ENCODE measurements around the gene AQP2.

The AQP2 gene

DNA sequence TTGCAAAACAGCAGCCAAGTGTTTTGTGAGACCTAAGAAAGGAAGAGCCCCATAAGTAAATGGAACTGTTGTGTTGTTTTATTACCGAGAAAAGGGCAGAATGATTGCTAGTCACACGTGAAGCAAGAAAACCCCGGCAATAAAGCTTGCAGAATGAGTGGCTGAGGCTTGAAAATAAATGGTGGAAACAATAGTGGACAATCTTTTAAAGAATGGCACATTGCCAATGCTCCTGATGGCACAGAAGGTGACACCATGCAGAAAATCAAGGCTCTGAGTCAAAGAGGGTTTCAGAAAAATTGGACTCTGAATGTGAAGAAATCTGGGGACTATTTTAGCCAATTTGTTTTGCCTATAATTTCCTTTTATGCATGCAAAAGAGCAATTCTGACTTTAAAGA, 4.0 kb upstream of the AQP2 start (continued):
- TF ChIP-seq, protein P1, sequence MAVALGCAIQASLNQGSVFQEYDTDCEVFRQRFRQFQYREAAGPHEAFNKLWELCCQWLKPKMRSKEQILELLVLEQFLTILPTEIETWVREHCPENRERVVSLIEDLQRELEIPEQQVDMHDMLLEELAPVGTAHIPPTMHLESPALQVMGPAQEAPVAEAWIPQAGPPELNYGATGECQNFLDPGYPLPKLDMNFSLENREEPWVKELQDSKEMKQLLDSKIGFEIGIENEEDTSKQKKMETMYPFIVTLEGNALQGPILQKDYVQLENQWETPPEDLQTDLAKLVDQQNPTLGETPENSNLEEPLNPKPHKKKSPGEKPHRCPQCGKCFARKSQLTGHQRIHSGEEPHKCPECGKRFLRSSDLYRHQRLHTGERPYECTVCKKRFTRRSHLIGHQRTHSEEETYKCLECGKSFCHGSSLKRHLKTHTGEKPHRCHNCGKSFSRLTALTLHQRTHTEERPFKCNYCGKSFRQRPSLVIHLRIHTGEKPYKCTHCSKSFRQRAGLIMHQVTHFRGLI (tag by site-specific recombination; IDR thresholded peaks at IDR 0.05): no peak
- no peak for TF ChIP-seq ZNF302 (tag by site-specific recombination; IDR thresholded peaks at IDR 0.05; ENCODE audit: low read depth)
- no peak for TF ChIP-seq ZNF223 (tag by site-specific recombination; IDR thresholded peaks at IDR 0.05)
- TF ChIP-seq, protein P2, sequence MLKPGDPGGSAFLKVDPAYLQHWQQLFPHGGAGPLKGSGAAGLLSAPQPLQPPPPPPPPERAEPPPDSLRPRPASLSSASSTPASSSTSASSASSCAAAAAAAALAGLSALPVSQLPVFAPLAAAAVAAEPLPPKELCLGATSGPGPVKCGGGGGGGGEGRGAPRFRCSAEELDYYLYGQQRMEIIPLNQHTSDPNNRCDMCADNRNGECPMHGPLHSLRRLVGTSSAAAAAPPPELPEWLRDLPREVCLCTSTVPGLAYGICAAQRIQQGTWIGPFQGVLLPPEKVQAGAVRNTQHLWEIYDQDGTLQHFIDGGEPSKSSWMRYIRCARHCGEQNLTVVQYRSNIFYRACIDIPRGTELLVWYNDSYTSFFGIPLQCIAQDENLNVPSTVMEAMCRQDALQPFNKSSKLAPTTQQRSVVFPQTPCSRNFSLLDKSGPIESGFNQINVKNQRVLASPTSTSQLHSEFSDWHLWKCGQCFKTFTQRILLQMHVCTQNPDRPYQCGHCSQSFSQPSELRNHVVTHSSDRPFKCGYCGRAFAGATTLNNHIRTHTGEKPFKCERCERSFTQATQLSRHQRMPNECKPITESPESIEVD (tag by site-specific recombination; IDR thresholded peaks at IDR 0.05): no peak
- TF ChIP-seq, protein P3, sequence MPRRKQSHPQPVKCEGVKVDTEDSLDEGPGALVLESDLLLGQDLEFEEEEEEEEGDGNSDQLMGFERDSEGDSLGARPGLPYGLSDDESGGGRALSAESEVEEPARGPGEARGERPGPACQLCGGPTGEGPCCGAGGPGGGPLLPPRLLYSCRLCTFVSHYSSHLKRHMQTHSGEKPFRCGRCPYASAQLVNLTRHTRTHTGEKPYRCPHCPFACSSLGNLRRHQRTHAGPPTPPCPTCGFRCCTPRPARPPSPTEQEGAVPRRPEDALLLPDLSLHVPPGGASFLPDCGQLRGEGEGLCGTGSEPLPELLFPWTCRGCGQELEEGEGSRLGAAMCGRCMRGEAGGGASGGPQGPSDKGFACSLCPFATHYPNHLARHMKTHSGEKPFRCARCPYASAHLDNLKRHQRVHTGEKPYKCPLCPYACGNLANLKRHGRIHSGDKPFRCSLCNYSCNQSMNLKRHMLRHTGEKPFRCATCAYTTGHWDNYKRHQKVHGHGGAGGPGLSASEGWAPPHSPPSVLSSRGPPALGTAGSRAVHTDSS (tag by site-specific recombination; IDR thresholded peaks at IDR 0.05): no peak
- TF ChIP-seq, protein P4, sequence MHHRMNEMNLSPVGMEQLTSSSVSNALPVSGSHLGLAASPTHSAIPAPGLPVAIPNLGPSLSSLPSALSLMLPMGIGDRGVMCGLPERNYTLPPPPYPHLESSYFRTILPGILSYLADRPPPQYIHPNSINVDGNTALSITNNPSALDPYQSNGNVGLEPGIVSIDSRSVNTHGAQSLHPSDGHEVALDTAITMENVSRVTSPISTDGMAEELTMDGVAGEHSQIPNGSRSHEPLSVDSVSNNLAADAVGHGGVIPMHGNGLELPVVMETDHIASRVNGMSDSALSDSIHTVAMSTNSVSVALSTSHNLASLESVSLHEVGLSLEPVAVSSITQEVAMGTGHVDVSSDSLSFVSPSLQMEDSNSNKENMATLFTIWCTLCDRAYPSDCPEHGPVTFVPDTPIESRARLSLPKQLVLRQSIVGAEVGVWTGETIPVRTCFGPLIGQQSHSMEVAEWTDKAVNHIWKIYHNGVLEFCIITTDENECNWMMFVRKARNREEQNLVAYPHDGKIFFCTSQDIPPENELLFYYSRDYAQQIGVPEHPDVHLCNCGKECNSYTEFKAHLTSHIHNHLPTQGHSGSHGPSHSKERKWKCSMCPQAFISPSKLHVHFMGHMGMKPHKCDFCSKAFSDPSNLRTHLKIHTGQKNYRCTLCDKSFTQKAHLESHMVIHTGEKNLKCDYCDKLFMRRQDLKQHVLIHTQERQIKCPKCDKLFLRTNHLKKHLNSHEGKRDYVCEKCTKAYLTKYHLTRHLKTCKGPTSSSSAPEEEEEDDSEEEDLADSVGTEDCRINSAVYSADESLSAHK (tag by site-specific recombination; IDR thresholded peaks at IDR 0.05): no peak
- TF ChIP-seq KLF9 (tag by site-specific recombination; IDR thresholded peaks at IDR 0.05; ENCODE audit: low read depth): no peak
- TF ChIP-seq ZNF138 (tag by site-specific recombination; IDR thresholded peaks at IDR 0.05; ENCODE audit: borderline replicate concordance): no peak
- no peak for TF ChIP-seq ZEB2 (tag by site-specific recombination; IDR thresholded peaks at IDR 0.05)
- TF ChIP-seq ZNF658 (tag by site-specific recombination; IDR thresholded peaks at IDR 0.05): no peak
- no peak for TF ChIP-seq HOXD13 (CRISPR knock-in tag; IDR thresholded peaks at IDR 0.05; ENCODE audit: borderline replicate concordance)
- TF ChIP-seq KLF10 (tag by site-specific recombination; IDR thresholded peaks at IDR 0.05): no peak

DNA sequence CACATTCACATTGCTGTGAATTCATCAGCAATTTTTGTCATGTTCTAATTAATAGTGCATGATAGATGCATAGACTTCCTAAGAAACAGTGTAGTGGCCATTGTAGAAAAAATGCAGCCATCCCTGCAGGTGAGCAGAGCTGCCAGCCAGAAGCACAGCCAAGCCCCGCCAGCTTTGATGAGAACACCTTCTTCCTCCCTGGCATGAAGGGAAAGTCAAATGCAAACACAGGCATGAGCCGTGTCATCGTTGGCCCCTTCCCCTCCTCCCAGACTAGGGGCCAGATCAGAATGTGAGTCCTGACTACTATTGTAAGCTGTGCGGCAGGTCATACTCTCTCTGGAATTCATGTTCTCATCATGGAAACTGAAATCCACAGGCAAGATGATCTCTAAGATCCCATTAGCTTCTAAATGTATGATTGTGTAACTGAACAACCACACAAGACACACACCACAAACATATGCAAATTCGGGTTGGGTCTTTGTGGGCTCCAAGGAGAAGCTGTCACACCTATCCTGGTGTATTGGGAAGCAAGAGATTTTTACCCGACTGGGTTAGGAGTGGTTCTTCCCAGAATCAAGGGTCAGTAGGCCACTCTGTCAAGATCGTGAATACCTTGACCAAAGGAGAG, 2.8 kb upstream of the AQP2 start:
- Histone ChIP-seq H3K9me3 (ENCODE audit: control insufficient read depth, insufficient read depth, low read depth, low read length) (no peaks in the 10 kb centered on the region), H3K4me3 (ENCODE audit: low read depth, low read length) (no peak overlapping the region), H3K27ac (ENCODE audit: extremely low read depth, low read depth, low read length) (no peak overlapping the region), H3K36me3 (ENCODE audit: control insufficient read depth in 2 of 2, insufficient read depth in 1 of 2, low read length in 2 of 2) (no peaks in the 10 kb centered on the region), H3K4me1 (ENCODE audit: control insufficient read depth, insufficient read depth, low read length) (no peaks in the 10 kb centered on the region)
- POLR2A ChIA-PET: interaction anchor here (1.2 kb wide), 1 partner anchor 12 kb away, joined by 3 read pairs; no protein-coding TSS in a partner anchor
- TF ChIP-seq, protein P5, sequence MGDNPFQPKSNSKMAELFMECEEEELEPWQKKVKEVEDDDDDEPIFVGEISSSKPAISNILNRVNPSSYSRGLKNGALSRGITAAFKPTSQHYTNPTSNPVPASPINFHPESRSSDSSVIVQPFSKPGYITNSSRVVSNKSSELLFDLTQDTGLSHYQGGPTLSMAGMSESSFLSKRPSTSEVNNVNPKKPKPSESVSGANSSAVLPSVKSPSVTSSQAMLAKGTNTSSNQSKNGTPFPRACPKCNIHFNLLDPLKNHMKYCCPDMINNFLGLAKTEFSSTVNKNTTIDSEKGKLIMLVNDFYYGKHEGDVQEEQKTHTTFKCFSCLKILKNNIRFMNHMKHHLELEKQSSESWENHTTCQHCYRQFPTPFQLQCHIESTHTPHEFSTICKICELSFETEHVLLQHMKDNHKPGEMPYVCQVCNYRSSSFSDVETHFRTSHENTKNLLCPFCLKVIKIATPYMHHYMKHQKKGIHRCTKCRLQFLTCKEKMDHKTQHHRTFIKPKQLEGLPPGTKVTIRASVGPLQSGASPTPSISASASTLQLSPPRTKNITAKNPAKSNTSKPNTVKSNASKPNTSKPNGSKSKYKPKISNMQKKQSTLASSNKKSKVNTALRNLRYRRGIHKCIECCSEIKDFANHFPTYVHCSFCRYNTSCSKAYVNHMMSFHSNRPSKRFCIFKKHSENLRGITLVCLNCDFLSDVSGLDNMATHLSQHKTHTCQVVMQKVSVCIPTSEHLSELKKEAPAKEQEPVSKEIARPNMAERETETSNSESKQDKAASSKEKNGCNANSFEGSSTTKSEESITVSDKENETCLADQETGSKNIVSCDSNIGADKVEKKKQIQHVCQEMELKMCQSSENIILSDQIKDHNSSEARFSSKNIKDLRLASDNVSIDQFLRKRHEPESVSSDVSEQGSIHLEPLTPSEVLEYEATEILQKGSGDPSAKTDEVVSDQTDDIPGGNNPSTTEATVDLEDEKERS (tag by site-specific recombination; IDR thresholded peaks at IDR 0.05): no peak
- TF ChIP-seq, protein P1 (tag by site-specific recombination; IDR thresholded peaks at IDR 0.05): peak; percentile 82
- CTCF ChIA-PET: interaction anchor here (0.6 to 4.0 kb wide), 5 partner anchors 17 to 266 kb away, joined by 3 to 76 read pairs (median 29); no protein-coding TSS in a partner anchor
